HEK293T (cell line): Measurements from ENCODE around the gene FMO2.

Source experiments
- ARNT ChIP-seq: fragments of 450-650 bp; IDR thresholded peaks from 2 replicates; pipeline ENCODE4 v1.6.1; 2017; ENCODE audit warnings: mild to moderate bottlenecking
- BHLHE40 ChIP-seq: fragments of 450-650 bp; IDR thresholded peaks from 2 replicates; pipeline ENCODE4 v1.6.1; 2016; ENCODE audit warnings: mild to moderate bottlenecking, moderate library complexity, borderline replicate concordance
- ELF4 ChIP-seq: fragments of 450-650 bp; IDR thresholded peaks from 2 replicates; pipeline ENCODE4 v1.6.1; 2017; ENCODE audit warnings: antibody characterized with exemption
- FOXA1 ChIP-seq: fragments of 450-650 bp; IDR thresholded peaks from 2 replicates; pipeline ENCODE4 v1.6.1; 2016; ENCODE audit warnings: mild to moderate bottlenecking
- FOXK2 ChIP-seq: fragments of 450-650 bp; IDR thresholded peaks from 2 replicates; pipeline ENCODE4 v1.6.1; 2016; ENCODE audit warnings: mild to moderate bottlenecking
- FOXM1 ChIP-seq: fragments of 450-650 bp; IDR thresholded peaks from 2 replicates; pipeline ENCODE4 v1.6.1; 2017; ENCODE audit warnings: mild to moderate bottlenecking, borderline replicate concordance
- HDGF ChIP-seq: fragments of 450-650 bp; IDR thresholded peaks from 2 replicates; pipeline ENCODE4 v1.6.1; 2017; ENCODE audit warnings: antibody characterized with exemption, borderline replicate concordance
- L3MBTL2 ChIP-seq: fragments of 450-650 bp; conservative IDR thresholded peaks from 2 replicates; pipeline ENCODE4 v1.6.1; 2016; ENCODE audit warnings: mild to moderate bottlenecking
- LEF1 ChIP-seq: fragments of 450-650 bp; IDR thresholded peaks from 2 replicates; pipeline ENCODE4 v1.6.1; 2017; ENCODE audit warnings: mild to moderate bottlenecking, borderline replicate concordance
- SP1 ChIP-seq: fragments of 450-650 bp; IDR thresholded peaks from 2 replicates; pipeline ENCODE4 v1.6.1; 2017
- SUZ12 ChIP-seq: fragments of 450-650 bp; IDR thresholded peaks from 2 replicates; pipeline ENCODE4 v1.6.1; 2016; ENCODE audit warnings: mild to moderate bottlenecking
- TARDBP ChIP-seq: fragments of 450-650 bp; IDR thresholded peaks from 2 replicates; pipeline ENCODE4 v1.6.1; 2016
- ZNF384 ChIP-seq: fragments of 450-650 bp; IDR thresholded peaks from 2 replicates; pipeline ENCODE4 v1.6.1; 2016

GRCh38 chr1:171191992-171192391 is 6.9 kb downstream of the FMO2 start:
- TF ChIP-seq FOXM1 (no peak), SUZ12 (no peak), BHLHE40 (no peak), LEF1 (no peak), SP1 (no peak), TARDBP (no peak), FOXK2 (no peak), FOXA1 (no peak), ZNF384 (no peak), HDGF (no peak), ELF4 (no peak), ARNT (no peak), L3MBTL2 (no peak)
